HG02970 (cell line): ENCODE measurements around the gene KLHDC3.
A peak's percentile ranks its signal among the peaks of the same experiment; 100 is the strongest.

ENCODE experiments used
- ATAC-seq: cut with Tn5 transposase; IDR thresholded peaks from one replicate; pipeline ENCODE4 v1.9.1; 2021; ENCODE audit warnings: mild to moderate bottlenecking, moderate library complexity, moderate number of reproducible peaks; ENCODE audit not compliant: unreplicated experiment, low FRiP score

KLHDC3 gene

DNA sequence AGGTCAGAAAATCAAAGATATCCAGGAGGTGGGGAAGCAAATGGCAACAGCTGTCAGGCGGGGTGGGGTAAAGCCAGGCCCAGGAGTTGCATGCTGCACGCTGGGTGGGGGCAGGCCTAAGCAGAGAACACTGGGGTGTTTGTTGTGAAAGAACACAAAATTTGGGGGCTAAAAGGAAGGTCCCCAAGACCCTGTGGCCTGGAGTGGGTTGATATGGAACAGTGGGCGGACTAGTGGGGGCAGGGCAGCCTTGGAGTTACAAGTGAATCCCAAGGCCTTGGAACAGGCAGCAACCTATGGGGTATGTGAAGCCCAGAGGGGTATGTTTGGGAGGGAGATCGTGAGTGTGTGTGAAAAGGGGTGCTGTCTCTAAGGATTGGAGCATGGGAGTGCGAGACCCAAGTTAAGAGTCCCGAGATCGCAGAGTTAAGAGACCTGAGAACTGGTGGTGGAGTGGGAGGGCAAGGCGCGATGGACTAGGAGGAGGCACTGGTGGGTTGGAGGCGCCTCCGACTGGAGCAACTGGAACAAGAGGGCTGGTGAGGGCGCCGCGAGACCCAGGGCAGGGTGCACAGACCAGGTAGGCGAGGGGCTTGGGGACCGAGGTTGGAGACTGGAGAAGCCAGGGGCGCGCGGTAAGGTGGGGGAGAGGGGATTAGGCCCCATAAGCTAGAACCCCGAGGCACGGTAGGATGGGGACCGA lies 38.9 kb downstream of the KLHDC3 start:
- no peak for ATAC-seq

GRCh38 chr6:43053545-43054205 lies 39.6 kb downstream of the KLHDC3 start, which contains the start of gene CUL7:
TSS of gene CUL7 (minus strand) at chr6:43053851. CDS start at chr6:43052788, 1,063 bp downstream.
- ATAC-seq: no peak

GRCh38 chr6:43054206-43054943 lies 40.3 kb downstream of the KLHDC3 start:
- ATAC-seq: no peak

- no peak for ATAC-seq
Measured at GRCh38 chr6:43055966-43056365, 41.9 kb downstream of the KLHDC3 start.

GRCh38 chr6:43058531-43058930 lies 44.5 kb downstream of the KLHDC3 start:
- no peak for ATAC-seq

- ATAC-seq: peak; percentile 91
Measured at GRCh38 chr6:43059168-43060033, 45.4 kb downstream of the KLHDC3 start, which contains the start of the genes KLC4 and MRPL2. TSS of gene KLC4 (plus strand) at chr6:43059631. CDS start at chr6:43061336, 1,705 bp downstream. TSS of gene MRPL2 (minus strand) at chr6:43059434. CDS start at chr6:43059381, 53 bp downstream.

- ATAC-seq: no peak
Measured at GRCh38 chr6:43060034-43060754, 46.1 kb downstream of the KLHDC3 start.

DNA sequence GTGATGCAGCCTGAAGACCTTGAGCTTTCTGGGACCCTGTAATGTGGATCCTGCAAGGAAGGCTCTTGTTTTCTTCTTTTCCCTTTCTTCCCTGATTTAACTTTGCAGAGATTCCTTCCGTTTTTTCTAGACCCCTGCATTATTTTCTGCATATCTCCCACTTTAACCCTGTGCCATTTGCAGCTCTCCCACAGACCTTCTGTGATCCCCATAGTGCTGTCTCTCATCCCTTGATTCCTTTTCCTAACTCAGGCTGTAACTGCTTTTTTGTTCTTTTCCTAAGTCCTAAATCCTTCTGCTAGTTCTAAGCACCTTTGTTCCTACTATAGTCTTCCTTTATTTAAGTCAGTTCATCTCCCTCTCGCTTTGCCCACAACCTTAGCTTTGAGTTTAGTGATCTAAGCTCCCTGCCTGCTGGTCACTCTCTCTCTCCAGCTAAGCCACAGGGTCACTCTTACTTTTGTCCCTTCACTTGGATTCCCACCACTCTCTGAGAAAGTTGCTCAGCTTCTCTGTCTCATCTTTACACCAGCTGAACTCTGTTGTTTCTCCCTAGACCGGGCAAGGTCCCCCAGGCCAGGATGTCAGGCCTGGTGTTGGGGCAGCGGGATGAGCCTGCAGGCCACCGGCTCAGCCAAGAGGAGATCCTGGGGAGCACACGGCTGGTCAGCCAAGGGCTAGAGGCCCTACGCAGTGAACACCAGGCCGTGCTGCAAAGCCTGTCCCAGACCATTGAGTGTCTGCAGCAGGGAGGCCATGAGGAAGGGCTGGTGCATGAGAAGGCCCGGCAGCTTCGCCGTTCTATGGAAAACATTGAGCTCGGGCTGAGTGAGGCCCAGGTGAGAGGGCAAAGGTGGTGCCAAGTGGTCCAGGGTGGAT lies 46.9 kb downstream of the KLHDC3 start:
- no peak for ATAC-seq

- no peak for ATAC-seq
Measured at GRCh38 chr6:43061861-43062260, 47.8 kb downstream of the KLHDC3 start.

DNA sequence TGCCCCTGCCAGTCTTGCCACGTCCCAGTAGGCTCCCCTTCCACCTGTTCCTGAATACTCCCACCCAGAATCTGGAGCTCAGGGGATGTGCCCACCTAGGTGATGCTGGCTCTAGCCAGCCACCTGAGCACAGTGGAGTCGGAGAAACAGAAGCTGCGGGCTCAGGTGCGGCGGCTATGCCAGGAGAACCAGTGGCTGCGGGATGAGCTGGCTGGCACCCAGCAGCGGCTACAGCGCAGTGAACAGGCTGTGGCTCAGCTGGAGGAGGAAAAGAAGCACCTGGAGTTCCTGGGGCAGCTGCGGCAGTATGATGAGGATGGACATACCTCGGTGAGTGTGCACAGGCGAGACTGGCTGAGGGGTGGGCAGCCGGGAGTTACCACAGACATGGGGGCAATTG lies 48.8 kb downstream of the KLHDC3 start:
- no peak for ATAC-seq

DNA sequence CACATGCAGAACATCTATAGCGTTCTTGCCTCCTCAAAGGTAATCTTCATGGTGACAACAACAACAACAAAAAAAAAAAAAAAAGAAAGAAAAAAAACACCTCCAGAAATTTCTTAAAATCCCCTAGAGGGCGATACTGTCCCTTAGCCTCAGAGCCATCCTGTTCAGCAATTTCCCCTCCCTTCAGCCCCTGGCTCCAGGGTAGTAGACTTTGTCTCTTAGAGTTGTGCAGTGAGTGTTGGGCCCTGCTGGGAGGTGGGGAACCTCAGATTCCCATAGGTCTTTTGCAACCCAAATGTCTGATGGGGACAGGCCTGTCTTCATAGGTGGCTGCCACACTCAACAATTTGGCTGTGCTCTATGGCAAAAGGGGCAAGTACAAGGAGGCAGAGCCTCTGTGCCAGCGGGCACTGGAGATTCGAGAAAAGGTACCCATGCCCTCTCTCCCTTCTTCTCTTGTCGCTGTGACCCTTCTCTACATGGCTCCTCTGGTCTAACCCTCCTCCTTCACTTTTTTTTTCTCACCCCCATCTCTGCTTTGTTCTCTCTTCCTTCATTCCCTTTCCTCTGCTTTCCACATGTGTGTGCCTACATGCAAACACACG lies 56.1 kb downstream of the KLHDC3 start:
- no peak for ATAC-seq
